ENCODE data around the gene GPRC5C. TPM values are rescaled to one million over a fixed set of nuclear protein-coding genes. Genes with fewer than 3 reads are reported as not detected.

GPRC5C gene
- total and polyA plus RNA-seq, 2 donors (not counting 3 experiments of a cell fraction or from before 2014, with no cell fraction given), result not detected

DNA sequence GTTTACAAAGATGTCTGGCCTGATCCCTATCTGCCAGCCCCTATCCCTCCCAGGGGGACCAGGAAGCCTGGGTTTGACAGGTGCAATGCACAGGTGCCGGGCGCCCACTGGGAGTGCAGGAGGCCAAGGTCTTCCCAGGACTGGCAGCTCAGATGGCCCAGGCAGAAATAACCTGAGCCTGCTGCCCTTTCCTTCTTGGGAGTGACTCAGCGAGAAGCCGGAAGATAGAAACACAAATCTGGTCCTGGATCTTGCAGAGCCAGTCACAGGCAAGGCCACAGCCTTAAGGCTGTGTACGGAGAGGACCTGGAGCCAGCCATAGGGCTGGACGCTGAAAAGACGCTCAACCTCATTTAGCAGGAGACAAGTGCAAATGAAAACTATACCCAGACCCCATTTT, 36.9 kb upstream of the GPRC5C start:
- intact Hi-C loops (cut with micrococcal nuclease), result no loop called here
- POLR2A ChIA-PET, result no interaction called here
- Histone ChIP-seq H3K79me2 (ENCODE audit: control insufficient read depth, insufficient read depth, low read length) (no peaks in the 10 kb centered on the region), H3K9ac (replicated peaks; ENCODE audit: extremely low read depth, insufficient read depth, low read length) (no peak overlapping the region), H3K4me3 (replicated peaks in 1 of 3; ENCODE audit: insufficient read depth in 1 of 3, low read depth in 1 of 3, low read length in 3 of 3) (no peak overlapping the region), H3K4me2 (ENCODE audit: insufficient read depth, low read length) (no peak overlapping the region), H3K4me1 (ENCODE audit: control insufficient read depth, extremely low read depth, insufficient read depth, low read length) (no peaks in the 10 kb centered on the region), H2AFZ (ENCODE audit: low read depth, low read length) (no peak overlapping the region), H3K27me3 (ENCODE audit: control insufficient read depth in 2 of 2, insufficient read depth in 2 of 2, low read length in 2 of 2) (no peaks in the 10 kb centered on the region), H4K20me1 (replicated peaks; ENCODE audit: control insufficient read depth, extremely low read depth, insufficient read depth, low read length) (no peaks in the 10 kb centered on the region), H3K36me3 (ENCODE audit: control insufficient read depth in 2 of 2, extremely low read depth in 1 of 2, insufficient read depth in 2 of 2, low read length in 2 of 2) (no peaks in the 10 kb centered on the region), H3K9me3 (replicated peaks; ENCODE audit: control insufficient read depth, insufficient read depth, low read length) (no peaks in the 10 kb centered on the region), H3K9me1 (replicated peaks; ENCODE audit: control insufficient read depth, extremely low read depth, insufficient read depth, low read length) (no peaks in the 10 kb centered on the region), H3K27ac (ENCODE audit: insufficient read depth, low read depth, low read length) (no peak overlapping the region)
- no peak for TF ChIP-seq POLR2AphosphoS5 (IDR thresholded peaks at IDR 0.05; ENCODE audit: insufficient read depth, low read depth, low read length)
- TF ChIP-seq GATA2 (IDR thresholded peaks at IDR 0.05; ENCODE audit: insufficient read depth, insufficient read length, low read depth, low read length), result no peak
- TF ChIP-seq FOS (IDR thresholded peaks at IDR 0.05; ENCODE audit: borderline replicate concordance, insufficient read depth, low read length), result no peak
- no peak for TF ChIP-seq MYC (IDR thresholded peaks at IDR 0.05; ENCODE audit: low read depth, low read length)
- TF ChIP-seq JUN (IDR thresholded peaks at IDR 0.05; ENCODE audit: borderline replicate concordance, insufficient read depth, insufficient read length, low read depth), result no peak
- TF ChIP-seq, protein P1, sequence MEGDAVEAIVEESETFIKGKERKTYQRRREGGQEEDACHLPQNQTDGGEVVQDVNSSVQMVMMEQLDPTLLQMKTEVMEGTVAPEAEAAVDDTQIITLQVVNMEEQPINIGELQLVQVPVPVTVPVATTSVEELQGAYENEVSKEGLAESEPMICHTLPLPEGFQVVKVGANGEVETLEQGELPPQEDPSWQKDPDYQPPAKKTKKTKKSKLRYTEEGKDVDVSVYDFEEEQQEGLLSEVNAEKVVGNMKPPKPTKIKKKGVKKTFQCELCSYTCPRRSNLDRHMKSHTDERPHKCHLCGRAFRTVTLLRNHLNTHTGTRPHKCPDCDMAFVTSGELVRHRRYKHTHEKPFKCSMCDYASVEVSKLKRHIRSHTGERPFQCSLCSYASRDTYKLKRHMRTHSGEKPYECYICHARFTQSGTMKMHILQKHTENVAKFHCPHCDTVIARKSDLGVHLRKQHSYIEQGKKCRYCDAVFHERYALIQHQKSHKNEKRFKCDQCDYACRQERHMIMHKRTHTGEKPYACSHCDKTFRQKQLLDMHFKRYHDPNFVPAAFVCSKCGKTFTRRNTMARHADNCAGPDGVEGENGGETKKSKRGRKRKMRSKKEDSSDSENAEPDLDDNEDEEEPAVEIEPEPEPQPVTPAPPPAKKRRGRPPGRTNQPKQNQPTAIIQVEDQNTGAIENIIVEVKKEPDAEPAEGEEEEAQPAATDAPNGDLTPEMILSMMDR (IDR thresholded peaks at IDR 0.05; ENCODE audit: extremely low read depth in 1 of 2, insufficient read depth in 1 of 2, low read depth in 1 of 2, low read length in 2 of 2), result no peak
- TF ChIP-seq POLR2A (IDR thresholded peaks at IDR 0.05; ENCODE audit: low read depth, low read length), result no peak
- TF ChIP-seq, protein P2, sequence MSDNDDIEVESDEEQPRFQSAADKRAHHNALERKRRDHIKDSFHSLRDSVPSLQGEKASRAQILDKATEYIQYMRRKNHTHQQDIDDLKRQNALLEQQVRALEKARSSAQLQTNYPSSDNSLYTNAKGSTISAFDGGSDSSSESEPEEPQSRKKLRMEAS (IDR thresholded peaks at IDR 0.05; ENCODE audit: insufficient read depth, insufficient read length), result no peak
- TF ChIP-seq EZH2 (IDR thresholded peaks at IDR 0.05; ENCODE audit: borderline replicate concordance, low read depth, low read length, severe bottlenecking), result no peak
- dilution Hi-C loops (cut with MboI; ENCODE audit: extremely low pct_ligation_motif_present, low sequenced_read_pairs), result no loop called here
- CTCF ChIA-PET, result interaction anchor here (1.3 to 5.3 kb wide), 2 partner anchors 9 to 15 kb away, joined by 3 to 32 read pairs; no protein-coding TSS in a partner anchor
- BruUV-seq (replicated peaks), result no TSS peak
- FAIRE-seq (no peak), DNase-seq (ENCODE audit: low read depth, low spot score) (no peak)
